DMS 273 (cell line): ENCODE results near the gene KRTAP5-5.
"Not testable (repeated sequence)": the region's sequence is repeated elsewhere in the genome, so short reads cannot be mapped to it uniquely, and the experiment has no call there.

Experiments
- DNase-seq: peaks from one replicate; lab custom pipeline; 2025; ENCODE audit not compliant: unreplicated experiment; lab: John Stamatoyannopoulos, UW

KRTAP5-5 gene, protein sequence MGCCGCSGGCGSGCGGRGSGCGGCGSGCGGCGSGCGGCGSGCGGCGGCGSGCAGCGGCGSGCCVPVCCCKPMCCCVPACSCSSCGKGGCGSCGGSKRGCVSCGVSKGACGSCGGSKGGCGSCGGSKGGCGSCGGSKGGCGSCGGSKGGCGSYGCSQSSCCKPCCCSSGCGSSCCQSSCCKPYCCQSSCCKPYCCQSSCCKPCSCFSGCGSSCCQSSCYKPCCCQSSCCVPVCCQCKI

DNA sequence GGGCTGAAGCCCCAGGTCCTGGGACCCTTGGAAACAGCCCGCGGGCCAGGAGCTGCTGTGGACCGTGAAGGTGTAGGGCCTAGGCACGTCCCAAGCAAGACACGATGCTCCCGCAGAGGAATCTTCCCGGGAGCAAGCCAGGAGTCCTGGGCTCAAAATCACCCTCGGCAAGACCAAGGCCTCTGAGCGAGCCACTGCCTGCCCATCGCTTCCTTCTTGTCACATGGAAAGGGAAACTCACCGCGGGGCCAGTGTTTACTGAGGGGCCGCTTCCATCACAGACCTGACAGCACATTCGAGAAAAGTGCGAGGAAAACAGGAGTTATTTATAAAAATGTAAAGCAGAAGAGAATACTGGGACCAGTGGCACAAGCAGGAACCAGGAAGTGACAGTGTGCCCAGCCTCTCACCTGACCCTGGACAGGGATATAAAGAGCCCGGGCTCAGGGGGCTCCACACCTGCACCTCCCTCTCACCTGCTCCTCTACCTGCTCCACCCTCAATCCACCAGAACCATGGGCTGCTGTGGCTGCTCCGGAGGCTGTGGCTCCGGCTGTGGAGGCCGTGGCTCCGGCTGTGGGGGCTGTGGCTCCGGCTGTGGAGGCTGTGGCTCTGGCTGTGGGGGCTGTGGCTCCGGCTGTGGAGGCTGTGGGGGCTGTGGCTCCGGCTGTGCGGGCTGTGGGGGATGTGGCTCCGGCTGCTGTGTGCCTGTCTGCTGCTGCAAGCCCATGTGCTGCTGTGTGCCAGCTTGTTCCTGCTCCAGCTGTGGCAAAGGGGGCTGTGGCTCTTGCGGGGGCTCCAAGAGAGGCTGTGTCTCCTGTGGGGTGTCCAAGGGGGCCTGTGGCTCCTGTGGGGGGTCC, at the start of gene KRTAP5-5:
KRTAP5-5 (plus strand) TSS at position 450 of the 860 bp plus-strand sequence; CDS start at position 516, 66 bp downstream.
- DNase-seq: no peak

DNA sequence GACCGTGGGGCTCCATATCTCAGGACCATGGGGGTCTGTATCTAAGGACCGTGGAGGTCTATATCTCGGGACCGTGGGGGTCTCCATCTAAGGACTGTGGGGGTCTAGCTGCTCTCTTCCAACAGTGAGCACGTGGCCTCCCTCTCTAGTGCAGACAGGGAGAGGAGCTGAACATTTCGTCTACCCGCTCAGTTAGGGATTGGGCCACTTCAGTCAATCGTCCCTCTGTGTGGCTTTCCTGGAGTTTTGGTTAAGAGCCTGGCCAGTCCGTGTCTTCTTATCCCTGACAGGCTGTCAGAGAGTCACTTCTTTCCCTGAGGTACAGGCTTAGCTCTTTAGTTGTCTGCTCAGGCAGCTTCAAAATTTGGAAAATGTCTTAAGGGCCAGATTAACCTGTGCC, 47.6 kb upstream of the KRTAP5-5 start:
- DNase-seq: no peak

GRCh38 chr11:1582909-1583308, 46.7 kb upstream of the KRTAP5-5 start:
- DNase-seq: not testable (repeated sequence)

DNA sequence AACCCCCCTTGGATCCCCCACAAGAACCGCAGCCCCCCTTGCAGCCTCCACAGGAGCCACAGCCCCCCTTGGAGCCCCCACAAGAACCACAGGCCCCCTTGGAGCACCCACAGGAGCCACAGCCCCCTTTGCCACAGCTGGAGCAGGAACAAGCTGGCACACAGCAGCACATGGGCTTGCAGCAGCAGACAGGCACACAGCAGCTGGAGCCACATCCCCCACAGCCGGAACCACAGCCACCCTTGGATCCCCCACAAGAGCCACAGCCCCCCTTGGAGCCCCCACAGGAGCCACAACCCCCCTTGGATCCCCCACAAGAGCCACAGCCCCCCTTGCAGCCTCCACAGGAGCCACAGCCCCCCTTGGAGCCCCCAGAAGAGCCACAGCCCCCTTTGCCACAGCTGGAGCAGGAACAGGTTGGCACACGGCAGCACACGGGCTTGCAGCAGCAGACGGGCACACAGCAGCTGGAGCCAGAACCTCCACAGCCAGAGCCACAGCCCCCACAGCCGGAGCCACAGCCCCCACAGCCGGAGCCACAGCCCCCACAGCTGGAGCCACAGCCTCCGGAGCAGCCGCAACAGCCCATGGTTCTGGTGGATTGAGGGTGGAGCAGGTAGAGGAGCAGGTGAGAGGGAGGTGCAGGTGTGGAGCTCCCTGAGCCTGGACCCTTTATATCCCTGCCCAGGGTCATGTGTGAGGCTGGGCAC, 44.8 kb upstream of the KRTAP5-5 start, which contains the start of gene KRTAP5-1:
KRTAP5-1 (minus strand) TSS at position 623 of the 710 bp plus-strand sequence; CDS start at position 589, 34 bp downstream.
- not testable (repeated sequence) for DNase-seq

DNA sequence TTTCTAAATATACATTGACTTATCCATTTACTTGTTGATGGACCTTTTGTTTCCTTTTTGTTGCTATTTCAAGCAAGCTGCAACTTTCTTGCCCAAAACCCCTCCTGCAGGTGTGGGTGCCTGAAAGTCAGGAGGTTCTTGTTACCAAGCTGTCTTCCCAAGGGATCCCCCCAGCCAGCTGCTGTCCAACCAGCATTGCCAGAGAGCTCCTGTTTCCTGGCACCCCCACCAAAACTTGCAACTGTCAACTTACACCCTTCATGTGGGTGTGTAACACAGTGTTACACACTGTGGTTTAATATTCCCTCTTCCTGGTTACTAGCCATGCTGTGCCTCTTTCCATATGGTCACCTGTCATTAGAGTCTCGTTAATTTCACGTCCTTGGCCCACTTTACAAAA, 42.9 kb upstream of the KRTAP5-5 start:
- DNase-seq: peak; percentile 48

- not testable (repeated sequence) for DNase-seq
Observed at GRCh38 chr11:1589191-1589963, 40.2 kb upstream of the KRTAP5-5 start.

GRCh38 chr11:1589996-1590395, 39.6 kb upstream of the KRTAP5-5 start:
- DNase-seq: no peak

- DNase-seq: no peak
Observed at GRCh38 chr11:1592628-1593027, 36.9 kb upstream of the KRTAP5-5 start.

GRCh38 chr11:1595994-1596575, 33.5 kb upstream of the KRTAP5-5 start:
- DNase-seq: not testable (repeated sequence)

DNA sequence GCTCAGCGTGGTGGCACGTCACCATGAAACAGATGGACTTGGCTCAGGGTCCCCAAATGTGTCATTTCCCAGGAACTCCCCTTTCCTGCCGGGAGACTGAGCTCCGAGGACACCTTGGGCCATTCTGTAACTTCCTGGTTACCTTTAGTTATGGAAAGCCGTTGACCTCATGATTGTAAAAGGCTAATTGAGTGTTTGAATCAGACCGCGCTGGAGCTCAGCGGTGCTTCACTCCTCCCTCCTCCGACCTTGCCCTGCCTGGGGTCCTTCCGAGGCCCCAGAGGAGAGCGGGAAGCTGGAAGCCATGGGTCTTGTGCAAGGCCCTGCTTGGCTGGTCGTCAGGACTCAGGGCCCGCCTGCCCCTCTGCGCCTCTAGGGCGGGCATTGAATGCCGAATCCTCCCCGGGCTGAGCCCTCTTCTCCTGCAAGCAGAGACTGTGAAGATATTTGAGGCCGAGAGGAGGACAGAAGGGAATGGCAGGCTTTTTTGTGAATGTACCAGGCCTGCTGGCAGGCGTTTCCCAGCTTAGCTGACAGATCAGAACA, 32.9 kb upstream of the KRTAP5-5 start:
- DNase-seq: not testable (repeated sequence)

GRCh38 chr11:1597331-1597993, 32.1 kb upstream of the KRTAP5-5 start:
- DNase-seq: no peak

DNA sequence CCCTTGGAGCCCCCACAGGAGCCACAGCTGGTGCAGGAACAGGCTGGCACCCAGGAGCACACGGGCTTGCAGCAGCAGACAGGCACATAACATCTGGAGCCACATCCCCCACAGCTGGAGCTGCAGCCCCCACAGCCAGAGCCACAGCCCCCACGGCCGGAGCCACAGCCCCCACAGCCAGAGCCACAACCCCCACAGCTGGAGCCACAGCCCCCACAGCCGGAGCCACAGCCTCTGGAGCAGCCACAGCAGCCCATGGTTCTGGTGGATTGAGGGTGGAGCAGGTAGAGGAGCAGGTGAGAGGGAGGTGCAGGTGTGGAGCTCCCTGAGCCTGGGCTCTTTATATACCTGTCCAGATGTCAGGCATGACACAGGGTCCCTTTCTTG, 31.6 kb upstream of the KRTAP5-5 start, which contains the start of gene KRTAP5-2:
KRTAP5-2 (minus strand) TSS at position 301 of the 387 bp plus-strand sequence; CDS start at position 257, 44 bp downstream.
- no peak for DNase-seq

DNA sequence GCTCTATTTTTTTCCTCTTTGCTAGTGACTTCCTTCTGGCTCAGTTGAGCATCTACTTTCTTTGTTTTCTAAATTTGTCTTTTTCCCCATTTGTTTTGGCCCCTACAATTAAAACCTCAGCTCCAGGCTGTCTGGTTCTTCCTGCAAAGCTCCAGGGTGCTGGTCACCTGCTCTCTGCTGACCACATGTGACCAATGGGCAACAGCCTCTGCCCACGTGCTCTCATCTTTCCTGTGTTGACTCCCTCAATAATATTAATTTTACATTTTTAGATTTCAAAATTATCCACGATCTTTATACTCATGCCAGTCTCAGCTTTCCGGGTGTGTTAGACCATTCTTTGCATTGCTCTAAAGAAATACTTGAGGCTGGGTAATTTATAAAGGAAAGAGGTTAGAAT, 31.2 kb upstream of the KRTAP5-5 start:
- DNase-seq: not testable (repeated sequence)

DNA sequence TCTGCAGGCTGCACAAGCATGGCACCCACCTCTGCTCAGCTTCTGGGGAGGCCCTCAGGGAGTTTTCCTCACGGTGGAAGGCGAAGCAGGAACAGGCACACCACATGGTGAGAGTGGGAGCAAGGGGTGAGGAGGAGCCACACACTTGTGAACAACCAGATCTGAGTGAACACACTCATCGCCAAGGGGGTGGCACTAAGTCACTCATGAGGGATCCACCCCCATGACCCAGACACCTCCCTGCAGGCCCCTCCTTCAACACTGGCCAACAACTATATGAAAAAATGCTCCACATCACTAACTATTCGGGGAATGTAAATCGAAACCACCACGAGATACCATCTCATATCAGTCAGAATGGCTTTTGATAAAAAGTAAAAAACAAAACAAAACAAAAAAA, 30.8 kb upstream of the KRTAP5-5 start:
- no peak for DNase-seq

GRCh38 chr11:1600626-1601025, 28.9 kb upstream of the KRTAP5-5 start:
- DNase-seq: no peak

DNA sequence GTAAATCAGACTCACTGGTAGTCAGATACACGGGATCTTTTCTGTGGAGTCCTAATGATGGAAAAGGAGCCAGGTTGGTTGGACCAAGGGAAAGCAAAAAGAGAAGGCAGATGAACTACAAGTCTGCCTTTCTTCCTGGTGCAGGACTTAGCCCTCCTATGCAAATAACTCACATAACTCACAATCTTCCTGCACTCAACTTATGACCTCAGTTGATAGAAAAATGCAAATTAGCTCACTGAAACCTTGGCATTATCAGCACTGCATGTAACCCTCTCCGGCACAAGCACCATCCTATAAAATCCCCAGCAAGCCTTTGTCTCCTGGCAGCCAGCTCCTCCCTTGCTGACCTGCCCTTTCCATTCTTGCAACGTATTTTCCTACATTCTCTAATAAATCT, 27.9 kb upstream of the KRTAP5-5 start:
- DNase-seq: not testable (repeated sequence)

GRCh38 chr11:1603629-1604028, 25.9 kb upstream of the KRTAP5-5 start:
- no peak for DNase-seq

DNA sequence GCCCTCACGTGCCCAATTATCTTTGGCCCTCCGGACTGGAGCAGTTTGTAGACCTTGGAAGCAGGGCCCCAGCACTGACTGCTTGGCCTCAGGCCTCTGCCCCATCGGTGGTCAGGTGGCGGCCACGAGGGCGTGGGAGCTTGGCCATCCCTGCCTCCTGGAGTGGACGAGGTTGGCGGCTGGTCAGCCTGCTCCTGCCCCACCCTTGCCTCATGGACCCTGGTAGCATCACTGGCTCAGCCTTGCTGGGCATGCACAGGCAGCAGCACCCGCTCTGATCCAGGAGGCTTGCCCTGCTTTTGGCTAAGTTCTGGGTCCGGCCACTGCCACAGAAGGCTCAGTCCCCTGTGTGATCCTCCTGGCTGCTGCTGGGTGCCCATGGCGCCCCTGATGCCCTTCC, 25.4 kb upstream of the KRTAP5-5 start:
- DNase-seq: no peak

- no peak for DNase-seq
Observed at GRCh38 chr11:1604711-1605110, 24.9 kb upstream of the KRTAP5-5 start.
